Stimulated activated CD4-positive, alpha-beta T cell treated with anti-CD3 and anti-CD28 coated beads, Interleukin-12 subunit alpha, Interleukin-12 subunit beta, amount 100 ng/mL, for 24 hours (primary cell): ENCODE measurements around the gene ANKRD44.

Source experiments
- DNase-seq, 2 experiments: peaks; one replicate each; pipeline ENCODE4 v3.0.0-alpha.2; 2020; ENCODE audit warnings: low read depth in 2 of 2

The ANKRD44 gene

GRCh38 chr2:197237291-197238042, 73.1 kb downstream of the ANKRD44 start:
- DNase-seq, result no peak

GRCh38 chr2:197236816-197237215, 73.8 kb downstream of the ANKRD44 start:
- DNase-seq, result no peak

GRCh38 chr2:197236159-197236558, 74.4 kb downstream of the ANKRD44 start:
- no peak for DNase-seq

GRCh38 chr2:197235711-197236110, 74.9 kb downstream of the ANKRD44 start:
- DNase-seq, result no peak

GRCh38 chr2:197234671-197235191, 75.8 kb downstream of the ANKRD44 start:
- DNase-seq, result no peak

- no peak for DNase-seq
Measured at GRCh38 chr2:197233473-197233872, 77.1 kb downstream of the ANKRD44 start.

- no peak for DNase-seq
Measured at GRCh38 chr2:197232010-197232409, 78.6 kb downstream of the ANKRD44 start.

- no peak for DNase-seq
Measured at GRCh38 chr2:197229509-197230443, 80.8 kb downstream of the ANKRD44 start.

GRCh38 chr2:197223451-197223850, 87.1 kb downstream of the ANKRD44 start:
- no peak for DNase-seq

GRCh38 chr2:197219636-197220035, 90.9 kb downstream of the ANKRD44 start:
- no peak for DNase-seq

- no peak for DNase-seq
Measured at GRCh38 chr2:197217541-197217940, 93.0 kb downstream of the ANKRD44 start.

GRCh38 chr2:197216361-197216979, 94.1 kb downstream of the ANKRD44 start:
- no peak for DNase-seq

- DNase-seq, result no peak
Measured at GRCh38 chr2:197215748-197216360, 94.7 kb downstream of the ANKRD44 start.

GRCh38 chr2:197212344-197213262, 98.0 kb downstream of the ANKRD44 start:
- no peak for DNase-seq

GRCh38 chr2:197211881-197212342, 98.7 kb downstream of the ANKRD44 start:
- DNase-seq, result no peak

GRCh38 chr2:197210430-197210829, 100.2 kb downstream of the ANKRD44 start:
- DNase-seq, result no peak

GRCh38 chr2:197209742-197210408, 100.7 kb downstream of the ANKRD44 start:
- peak in 1 of 2 experiments; percentile 75 for DNase-seq

- no peak for DNase-seq
Measured at GRCh38 chr2:197209246-197209645, 101.3 kb downstream of the ANKRD44 start.

GRCh38 chr2:197208841-197209240, 101.7 kb downstream of the ANKRD44 start:
- no peak for DNase-seq

GRCh38 chr2:197208024-197208423, 102.6 kb downstream of the ANKRD44 start:
- no peak for DNase-seq
